GM20431 (cell line): ENCODE data around the gene CAMK2B.

Source experiments
- in situ Hi-C: fragments of 300-500 bp; cut with MseI, MboI; formaldehyde crosslinking; loops from one replicate; pipeline ENCODE4 v1.15.0; 2020; ENCODE audit warnings: low sequenced_read_pairs; ENCODE audit not compliant: unreplicated experiment

CAMK2B gene

GRCh38 chr7:44278451-44279161 lies 46.8 kb downstream of the CAMK2B start:
- in situ Hi-C loops, result no loop called here

GRCh38 chr7:44277851-44278250 lies 47.5 kb downstream of the CAMK2B start:
- in situ Hi-C loops, result no loop called here

GRCh38 chr7:44277391-44277790 lies 48.0 kb downstream of the CAMK2B start:
- in situ Hi-C loops, result no loop called here

GRCh38 chr7:44276571-44277221 lies 48.7 kb downstream of the CAMK2B start:
- in situ Hi-C loops, result no loop called here

GRCh38 chr7:44275957-44276570 lies 49.3 kb downstream of the CAMK2B start:
- in situ Hi-C loops, result no loop called here

GRCh38 chr7:44275146-44275545 lies 50.2 kb downstream of the CAMK2B start:
- in situ Hi-C loops, result no loop called here

GRCh38 chr7:44274623-44274975 lies 50.8 kb downstream of the CAMK2B start:
- in situ Hi-C loops, result no loop called here

- in situ Hi-C loops, result no loop called here
These were observed 51.4 kb downstream of the CAMK2B start for GRCh38 chr7:44273681-44274622.

- in situ Hi-C loops, result no loop called here
These were observed 52.4 kb downstream of the CAMK2B start for GRCh38 chr7:44272981-44273380.

GRCh38 chr7:44272456-44272855 lies 52.9 kb downstream of the CAMK2B start:
- in situ Hi-C loops, result no loop called here

GRCh38 chr7:44269943-44270493 lies 55.4 kb downstream of the CAMK2B start:
- in situ Hi-C loops, result no loop called here

- in situ Hi-C loops, result no loop called here
These were observed 56.0 kb downstream of the CAMK2B start for GRCh38 chr7:44269417-44269816.

GRCh38 chr7:44268671-44269070 lies 56.7 kb downstream of the CAMK2B start:
- in situ Hi-C loops, result no loop called here

GRCh38 chr7:44267719-44268421 lies 57.5 kb downstream of the CAMK2B start:
- in situ Hi-C loops, result no loop called here

GRCh38 chr7:44267178-44267577 lies 58.2 kb downstream of the CAMK2B start:
- in situ Hi-C loops, result no loop called here

GRCh38 chr7:44266526-44266925 lies 58.9 kb downstream of the CAMK2B start:
- in situ Hi-C loops, result no loop called here

GRCh38 chr7:44265728-44266127 lies 59.7 kb downstream of the CAMK2B start:
- in situ Hi-C loops, result no loop called here

- in situ Hi-C loops, result no loop called here
These were observed 61.0 kb downstream of the CAMK2B start for GRCh38 chr7:44264221-44264931.
